GM06990 (cell line): ENCODE measurements around the gene PDZRN3.

Experiments used
- DNase-seq: peaks from one replicate; pipeline ENCODE4 v3.0.0-alpha.2; 2011; ENCODE audit not compliant: insufficient read length; ENCODE audit errors: extremely low read depth
- H3K27me3 ChIP-seq: replicated peaks from 2 replicates; pipeline ENCODE4 v1.6.0; 2011; ENCODE audit warnings: low read length; ENCODE audit not compliant: control insufficient read depth, insufficient read depth
- H3K36me3 ChIP-seq: 2 replicates; pipeline ENCODE4 v1.5.1; 2011; ENCODE audit warnings: low read length; ENCODE audit not compliant: control insufficient read depth, insufficient read depth
- H3K4me3 ChIP-seq: replicated peaks from 2 replicates; pipeline ENCODE4 v1.5.1; 2011; ENCODE audit warnings: low read depth, mild to moderate bottlenecking, control low read depth, low read length
- TF ChIP-seq, protein P1 (sequence below): IDR thresholded peaks from 2 replicates; pipeline ENCODE4 v1.5.1; 2011; ENCODE audit warnings: low read length, control low read depth, mild to moderate bottlenecking, inconsistent platforms; ENCODE audit not compliant: insufficient read depth, poor library complexity, severe bottlenecking

The PDZRN3 gene

DNA sequence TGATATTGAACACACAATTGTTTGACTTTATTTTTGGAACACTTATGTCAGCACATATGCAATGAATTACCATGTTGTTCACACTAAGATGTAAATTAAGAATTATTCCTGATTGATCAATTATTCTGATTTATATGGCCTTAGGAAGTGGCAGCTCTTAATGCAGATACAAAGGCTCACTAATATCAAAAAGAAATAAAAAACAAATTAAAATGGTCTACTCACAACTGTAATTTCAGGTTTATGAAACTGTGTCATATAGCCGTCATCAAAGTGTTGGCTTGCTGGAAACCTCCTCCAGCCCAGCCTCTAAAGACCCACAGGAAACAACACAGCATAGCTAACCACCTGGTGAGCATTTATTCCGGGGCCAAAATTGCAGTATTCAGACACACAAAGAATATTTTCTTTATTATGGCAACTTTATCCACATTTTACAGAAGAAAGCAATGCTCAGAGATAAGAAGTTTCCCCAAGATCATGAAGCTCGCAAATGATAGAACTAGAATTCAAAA is 33.4 kb downstream of the PDZRN3 start:
- no peak overlapping the region for H3K4me3 ChIP-seq
- H3K27me3 ChIP-seq: no peaks in the 10 kb centered on the region; the same call in 1 of the 2 replicates
- no peaks in the 10 kb centered on the region for H3K36me3 ChIP-seq
- no peak for DNase-seq
- TF ChIP-seq, protein P1, sequence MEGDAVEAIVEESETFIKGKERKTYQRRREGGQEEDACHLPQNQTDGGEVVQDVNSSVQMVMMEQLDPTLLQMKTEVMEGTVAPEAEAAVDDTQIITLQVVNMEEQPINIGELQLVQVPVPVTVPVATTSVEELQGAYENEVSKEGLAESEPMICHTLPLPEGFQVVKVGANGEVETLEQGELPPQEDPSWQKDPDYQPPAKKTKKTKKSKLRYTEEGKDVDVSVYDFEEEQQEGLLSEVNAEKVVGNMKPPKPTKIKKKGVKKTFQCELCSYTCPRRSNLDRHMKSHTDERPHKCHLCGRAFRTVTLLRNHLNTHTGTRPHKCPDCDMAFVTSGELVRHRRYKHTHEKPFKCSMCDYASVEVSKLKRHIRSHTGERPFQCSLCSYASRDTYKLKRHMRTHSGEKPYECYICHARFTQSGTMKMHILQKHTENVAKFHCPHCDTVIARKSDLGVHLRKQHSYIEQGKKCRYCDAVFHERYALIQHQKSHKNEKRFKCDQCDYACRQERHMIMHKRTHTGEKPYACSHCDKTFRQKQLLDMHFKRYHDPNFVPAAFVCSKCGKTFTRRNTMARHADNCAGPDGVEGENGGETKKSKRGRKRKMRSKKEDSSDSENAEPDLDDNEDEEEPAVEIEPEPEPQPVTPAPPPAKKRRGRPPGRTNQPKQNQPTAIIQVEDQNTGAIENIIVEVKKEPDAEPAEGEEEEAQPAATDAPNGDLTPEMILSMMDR: no peak

DNA sequence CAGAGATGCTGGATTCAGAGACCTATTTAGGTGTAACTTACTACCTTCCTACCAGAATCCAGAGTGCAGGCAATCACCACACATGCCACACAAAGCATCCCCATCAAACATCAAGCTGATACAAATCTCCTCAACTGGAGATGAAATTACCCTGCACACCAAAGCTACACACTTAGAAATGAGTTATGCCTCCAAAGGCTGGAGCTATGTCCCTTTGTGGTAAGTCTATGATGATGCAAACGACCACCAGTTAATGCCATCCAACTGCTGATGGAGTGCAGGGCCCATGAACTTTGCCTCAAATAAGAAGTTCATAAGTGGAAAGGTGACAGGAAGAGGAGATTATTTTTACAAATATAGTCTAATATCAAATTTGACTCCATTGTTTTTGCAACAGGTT is 38.1 kb downstream of the PDZRN3 start:
- Histone ChIP-seq H3K36me3 (no peaks in the 10 kb centered on the region), H3K27me3 (no peaks in the 10 kb centered on the region; the same call in 1 of the 2 replicates), H3K4me3 (no peak overlapping the region)
- TF ChIP-seq, protein P1: no peak
- DNase-seq: no peak

DNA sequence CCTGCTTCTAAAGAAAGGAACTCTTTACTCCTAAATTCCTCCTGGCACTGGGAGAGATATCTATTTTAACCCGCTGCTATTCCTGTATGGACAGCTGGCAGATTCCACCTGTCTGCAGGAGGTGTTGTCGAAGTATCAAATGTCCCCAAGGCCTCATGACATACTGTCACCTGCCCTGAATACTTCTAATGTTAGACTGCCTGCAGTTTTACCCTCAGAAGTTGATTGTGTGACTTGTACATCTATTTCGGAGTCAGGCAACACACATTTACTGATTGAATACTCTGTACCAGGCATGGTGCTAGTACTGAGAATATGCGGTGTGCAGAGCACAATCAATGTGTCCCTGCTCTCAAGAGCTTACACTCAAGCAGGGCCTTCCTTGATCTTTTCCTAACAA is 38.6 kb downstream of the PDZRN3 start:
- no peak for DNase-seq
- no peaks in the 10 kb centered on the region; the same call in 1 of the 2 replicates for H3K27me3 ChIP-seq
- TF ChIP-seq, protein P1: no peak
- no peak overlapping the region for H3K4me3 ChIP-seq
- no peaks in the 10 kb centered on the region for H3K36me3 ChIP-seq

DNA sequence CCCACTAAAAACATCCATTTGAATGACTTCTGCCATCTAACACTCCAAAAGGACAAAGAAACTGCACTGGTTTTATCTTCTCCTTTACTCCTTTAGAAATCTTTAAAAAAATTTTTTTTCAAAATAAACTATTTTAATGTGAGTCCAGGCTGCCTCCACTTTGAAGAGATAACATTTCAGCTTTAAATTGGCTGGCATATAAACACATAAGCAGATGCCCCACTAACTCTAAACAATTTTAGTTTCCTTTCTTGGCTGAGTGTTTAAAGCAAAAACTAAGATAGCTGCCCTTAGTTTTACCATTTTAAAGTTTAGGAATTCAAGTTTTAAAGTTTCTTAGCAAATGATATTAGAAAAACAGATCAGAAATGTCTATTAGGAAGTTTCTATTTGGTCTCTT is 39.9 kb downstream of the PDZRN3 start:
- TF ChIP-seq, protein P1: no peak
- no peak overlapping the region for H3K4me3 ChIP-seq
- H3K27me3 ChIP-seq: no peaks in the 10 kb centered on the region; the same call in 1 of the 2 replicates
- no peak for DNase-seq
- H3K36me3 ChIP-seq: no peaks in the 10 kb centered on the region

DNA sequence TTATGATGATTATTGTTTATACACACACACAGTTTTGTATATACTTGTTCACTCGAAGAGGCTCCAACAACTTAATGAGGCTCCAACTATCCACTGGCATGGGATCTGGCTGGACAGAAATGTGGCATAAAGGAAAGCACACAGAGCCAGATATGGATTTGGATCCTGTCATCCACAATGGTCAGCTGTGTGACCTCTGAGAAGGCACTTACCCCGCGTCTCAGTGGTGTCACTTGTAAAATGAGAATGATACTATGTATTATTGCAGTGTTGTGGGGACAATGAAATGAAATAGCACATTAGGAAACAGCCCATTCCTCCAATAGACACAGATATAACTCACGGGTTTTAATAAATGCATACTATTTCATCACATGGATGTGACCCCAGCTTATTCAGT is 42.2 kb downstream of the PDZRN3 start:
- no peaks in the 10 kb centered on the region; the same call in 1 of the 2 replicates for H3K27me3 ChIP-seq
- H3K4me3 ChIP-seq: no peak overlapping the region
- TF ChIP-seq, protein P1: no peak
- H3K36me3 ChIP-seq: no peaks in the 10 kb centered on the region
- no peak for DNase-seq
